HepG2 (cell line): Measurements from ENCODE around the gene NECAB2. TPM values are rescaled to one million over a fixed set of nuclear protein-coding genes. Genes with fewer than 3 reads are reported as not detected.

ENCODE experiments used
- AFF4 ChIP-seq: sonication (generic); formaldehyde crosslinking; IDR thresholded peaks from 2 replicates; pipeline ENCODE4 v1.4.0; 2020; ENCODE audit warnings: missing genetic modification reagents
- CEBPB ChIP-seq: IDR thresholded peaks from 2 replicates; pipeline ENCODE4 v1.6.1; 2011; ENCODE audit warnings: low read depth, low read length, improper control_type of control experiment, borderline replicate concordance
- DNMT3B ChIP-seq: conservative IDR thresholded peaks from 2 replicates; pipeline ENCODE4 v1.6.1; 2016; ENCODE audit warnings: missing biosample characterization, control low read depth
- FOXC1 ChIP-seq: sonication (generic); formaldehyde crosslinking; IDR thresholded peaks from 2 replicates; pipeline ENCODE4 v1.8.0; 2022; ENCODE audit warnings: mild to moderate bottlenecking, missing genetic modification reagents, borderline replicate concordance
- HINFP ChIP-seq: sonication (generic); formaldehyde crosslinking; IDR thresholded peaks from 2 replicates; pipeline ENCODE4 v1.4.0; 2020; ENCODE audit warnings: low read depth, mild to moderate bottlenecking, missing genetic modification reagents
- HOMEZ ChIP-seq: IDR thresholded peaks from 2 replicates; pipeline ENCODE4 v1.6.1; 2016; ENCODE audit warnings: low read depth
- IKZF5 ChIP-seq: IDR thresholded peaks from 2 replicates; pipeline ENCODE4 v1.6.1; 2018; ENCODE audit warnings: missing genetic modification reagents, mild to moderate bottlenecking, missing compliant biosample characterization
- MEIS2 ChIP-seq: sonication (generic); formaldehyde crosslinking; IDR thresholded peaks from 2 replicates; pipeline ENCODE4 v1.9.0; 2021; ENCODE audit warnings: mild to moderate bottlenecking, missing genetic modification reagents
- TBX3 ChIP-seq: fragments of 450-650 bp; IDR thresholded peaks from 2 replicates; pipeline ENCODE4 v1.6.1; 2017; ENCODE audit warnings: antibody characterized with exemption, mild to moderate bottlenecking, inconsistent platforms, borderline replicate concordance
- TEAD3 ChIP-seq: optimal IDR thresholded peaks from 2 replicates; pipeline ENCODE3; 2016; ENCODE audit warnings: borderline replicate concordance
- THAP11 ChIP-seq: IDR thresholded peaks from 2 replicates; pipeline ENCODE4 v1.6.1; 2016; ENCODE audit warnings: missing biosample characterization, missing genetic modification reagents
- THAP9 ChIP-seq: sonication (generic); formaldehyde crosslinking; IDR thresholded peaks from 2 replicates; pipeline ENCODE4; 2020; ENCODE audit warnings: missing genetic modification reagents, mild to moderate bottlenecking, borderline replicate concordance
- U2AF1 ChIP-seq: fragments of 200-400 bp; formaldehyde crosslinking; optimal IDR thresholded peaks from 2 replicates; pipeline ENCODE3; 2017; ENCODE audit warnings: mild to moderate bottlenecking, low read depth, low read length
- ZNF282 ChIP-seq: fragments of 450-650 bp; IDR thresholded peaks from 2 replicates; pipeline ENCODE4 v1.6.1; 2018; ENCODE audit not compliant: partially characterized antibody
- ZNF772 ChIP-seq: sonication (generic); formaldehyde crosslinking; IDR thresholded peaks from 2 replicates; pipeline ENCODE4 v1.5.0; 2020; ENCODE audit warnings: mild to moderate bottlenecking, missing genetic modification reagents
- polyA plus RNA-seq, 8 experiments: library from polyadenylated mRNA; depleted of rRNA in 3 of 8; stranded (reverse) in 7 of 8; unstranded in 1 of 8; fragments of >200 nt; fragmentation: Illumina TruSeq in 4 of 8; extraction: Trizol in 4 of 8; gene quantifications; 2 replicates each; pipeline versions ENCODE4 v1.2.1 to v1.2.3, GENCODE V29; 2011 to 2016; ENCODE audit warnings: low read depth in 4 of 8, missing spikeins in 1 of 8, mixed read lengths in 1 of 8; ENCODE audit not compliant: insufficient read depth in 1 of 8
- total RNA-seq, 5 experiments: library from RNA; depleted of rRNA; stranded (reverse); fragments of >200 nt; fragmentation: Illumina TruSeq; extraction: Trizol; gene quantifications; 2 replicates each; pipeline ENCODE4 v1.2.3, GENCODE V29; 2016; ENCODE audit warnings: low read depth in 1 of 5

The NECAB2 gene
- total and polyA plus RNA-seq, 2 of the 13 experiments (the other 11 are each of a cell fraction or from before 2014, with no cell fraction given) = 0.21 to 0.49 TPM

GRCh38 chr16:83926726-83927397, 41.2 kb upstream of the NECAB2 start (continued):
- TF ChIP-seq THAP9 (peak; percentile 45; the same call in 1 of the 2 replicates), HINFP (CRISPR knock-in tag) (0 out of 2 replicates have a peak, but pooled peaks have one; percentile 20), U2AF1 (no peak), MEIS2 (CRISPR knock-in tag) (peak; percentile 28; the same call in 1 of the 2 replicates), TBX3 (no peak), FOXC1 (CRISPR knock-in tag) (peak; percentile 82), TEAD3 (CRISPR knock-in tag) (peak; percentile 88), IKZF5 (peak; percentile 51; the same call in 1 of the 2 replicates), CEBPB (no peak), THAP11 (CRISPR knock-in tag) (0 out of 2 replicates have a peak, but pooled peaks have one; percentile 39), HOMEZ (CRISPR knock-in tag) (0 out of 2 replicates have a peak, but pooled peaks have one; percentile 50), DNMT3B (CRISPR knock-in tag) (no peak), AFF4 (no peak), ZNF772 (CRISPR knock-in tag) (0 out of 2 replicates have a peak, but pooled peaks have one; percentile 58), ZNF282 (no peak)
